Kidney epithelial cell (primary cell): ENCODE data around the gene RCC2. TPM values are rescaled to one million over a fixed set of nuclear protein-coding genes. Genes with fewer than 3 reads are reported as not detected.

Experiments used
- DNase-seq: peaks from one replicate; pipeline ENCODE4 v3.0.0-alpha.2; 2010; ENCODE audit warnings: low read depth
- H3K27me3 ChIP-seq: 2 replicates; pipeline ENCODE4 v1.6.0; 2011; ENCODE audit warnings: low read length; ENCODE audit not compliant: control insufficient read depth, insufficient read depth
- H3K36me3 ChIP-seq: 2 replicates; pipeline ENCODE4 v1.5.1; 2011; ENCODE audit warnings: low read length; ENCODE audit not compliant: control insufficient read depth, insufficient read depth
- H3K4me3 ChIP-seq: 2 replicates; pipeline ENCODE4 v1.5.1; 2011; ENCODE audit warnings: low read depth, mild to moderate bottlenecking, control low read depth, low read length
- total RNA-seq: library from RNA; depleted of rRNA; stranded (reverse); fragments of >200 nt; gene quantifications from 2 replicates; pipeline ENCODE4 v1.2.3, GENCODE V29; 2015
- TF ChIP-seq, protein P1 (sequence below): IDR thresholded peaks from 2 replicates; pipeline ENCODE4 v1.5.1; 2011; ENCODE audit warnings: mild to moderate bottlenecking, moderate library complexity, low read length, control low read depth, inconsistent platforms; ENCODE audit not compliant: insufficient read depth, poor library complexity, severe bottlenecking

RCC2 gene
- total RNA-seq, 1 donor from 2014 or later, result 80.8 TPM

DNA sequence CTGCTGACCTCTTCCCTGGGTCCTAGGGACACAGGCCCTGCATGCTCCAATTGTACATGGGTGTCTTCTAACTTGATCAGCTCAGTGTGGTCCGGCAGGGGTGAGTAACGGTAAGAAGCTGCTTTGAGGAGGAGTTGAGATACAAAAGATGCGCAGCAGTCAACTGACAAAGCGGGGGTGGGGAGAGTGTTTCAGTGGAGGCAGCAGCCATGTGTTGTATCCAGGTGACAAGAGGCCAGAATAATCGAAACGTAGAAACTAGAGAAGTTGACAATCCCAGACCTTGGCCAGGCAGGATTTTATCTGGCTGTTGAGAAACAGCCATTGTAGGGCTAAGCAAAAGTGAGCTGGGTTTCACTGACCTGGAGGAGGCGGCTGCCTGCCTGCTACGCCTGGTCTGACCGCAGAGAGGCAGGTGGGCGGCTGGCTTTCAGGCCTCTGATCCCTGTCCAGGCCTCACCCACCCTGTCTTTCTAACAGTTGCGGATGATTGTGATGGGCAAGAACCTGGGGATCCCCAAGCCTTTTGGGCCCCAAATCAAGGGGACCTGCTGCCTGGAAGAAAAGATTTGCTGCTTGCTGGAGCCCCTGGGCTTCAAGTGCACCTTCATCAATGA, 38.6 kb downstream of the RCC2 start:
- no peaks in the 10 kb centered on the region for H3K36me3 ChIP-seq
- TF ChIP-seq, protein P1, sequence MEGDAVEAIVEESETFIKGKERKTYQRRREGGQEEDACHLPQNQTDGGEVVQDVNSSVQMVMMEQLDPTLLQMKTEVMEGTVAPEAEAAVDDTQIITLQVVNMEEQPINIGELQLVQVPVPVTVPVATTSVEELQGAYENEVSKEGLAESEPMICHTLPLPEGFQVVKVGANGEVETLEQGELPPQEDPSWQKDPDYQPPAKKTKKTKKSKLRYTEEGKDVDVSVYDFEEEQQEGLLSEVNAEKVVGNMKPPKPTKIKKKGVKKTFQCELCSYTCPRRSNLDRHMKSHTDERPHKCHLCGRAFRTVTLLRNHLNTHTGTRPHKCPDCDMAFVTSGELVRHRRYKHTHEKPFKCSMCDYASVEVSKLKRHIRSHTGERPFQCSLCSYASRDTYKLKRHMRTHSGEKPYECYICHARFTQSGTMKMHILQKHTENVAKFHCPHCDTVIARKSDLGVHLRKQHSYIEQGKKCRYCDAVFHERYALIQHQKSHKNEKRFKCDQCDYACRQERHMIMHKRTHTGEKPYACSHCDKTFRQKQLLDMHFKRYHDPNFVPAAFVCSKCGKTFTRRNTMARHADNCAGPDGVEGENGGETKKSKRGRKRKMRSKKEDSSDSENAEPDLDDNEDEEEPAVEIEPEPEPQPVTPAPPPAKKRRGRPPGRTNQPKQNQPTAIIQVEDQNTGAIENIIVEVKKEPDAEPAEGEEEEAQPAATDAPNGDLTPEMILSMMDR, result no peak
- H3K27me3 ChIP-seq, result no peaks in the 10 kb centered on the region
- no peak overlapping the region for H3K4me3 ChIP-seq
- no peak for DNase-seq

DNA sequence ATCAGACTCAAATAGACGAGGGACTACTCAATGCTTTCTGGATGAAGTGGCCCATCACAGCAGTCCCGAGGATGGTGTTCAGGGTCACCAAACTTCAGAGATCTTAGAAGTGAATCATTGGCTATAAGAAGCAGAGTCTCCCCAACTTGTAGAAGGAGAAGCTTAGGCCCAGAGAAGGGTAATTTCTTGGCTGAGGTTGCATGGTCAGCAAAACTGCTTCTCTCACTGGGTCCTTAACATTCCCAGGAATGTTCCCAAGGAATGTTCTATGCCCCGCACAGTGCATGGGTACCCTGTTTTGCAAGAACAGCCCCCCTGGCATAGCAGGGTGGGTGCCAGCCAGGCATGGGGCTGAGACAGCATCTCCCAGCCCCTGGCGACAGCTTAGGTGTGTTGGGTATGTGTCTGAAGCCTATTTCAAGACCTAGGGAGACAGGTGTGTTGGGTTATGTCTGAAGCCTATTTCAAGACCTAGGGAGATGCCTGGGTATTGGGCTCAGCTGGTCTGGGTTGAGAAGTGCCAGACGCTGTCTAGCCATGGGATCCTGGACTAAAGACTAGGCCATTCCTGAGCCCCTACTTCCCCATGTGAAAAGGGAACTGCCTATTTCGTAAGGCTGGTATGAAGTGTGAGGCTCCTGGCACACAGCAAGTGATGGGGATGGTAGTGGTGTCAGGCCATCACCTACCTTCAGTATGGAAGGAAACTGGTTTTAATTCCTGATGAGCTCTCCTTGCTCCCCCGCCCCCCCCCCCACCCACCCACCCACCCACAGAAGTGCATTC, 41.4 kb downstream of the RCC2 start:
- TF ChIP-seq, protein P1, result no peak
- no peaks in the 10 kb centered on the region for H3K27me3 ChIP-seq
- H3K36me3 ChIP-seq, result no peaks in the 10 kb centered on the region
- H3K4me3 ChIP-seq, result no peak overlapping the region
- DNase-seq, result no peak

DNA sequence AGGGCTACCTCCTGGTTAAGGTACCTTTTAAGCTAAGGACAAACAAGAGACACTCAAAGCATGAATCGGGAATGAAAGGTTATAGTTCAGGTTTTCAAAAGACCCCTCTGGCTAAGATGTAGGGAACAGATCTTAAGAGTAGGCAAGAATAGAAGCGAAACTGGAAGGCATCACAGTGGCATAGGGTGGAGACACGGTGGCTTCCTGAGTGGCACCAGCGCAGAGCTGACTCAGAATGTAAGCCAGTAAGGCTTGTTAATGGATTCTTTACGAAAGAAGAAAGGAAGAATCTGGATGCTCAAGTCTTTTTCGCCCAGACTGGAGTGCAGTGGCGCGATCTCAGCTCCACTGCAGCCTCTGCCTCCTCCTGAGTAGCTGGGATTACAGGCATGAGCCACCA, 46.2 kb downstream of the RCC2 start:
- peaks cover 2% of the 10 kb centered on the region for H3K27me3 ChIP-seq
- no peaks in the 10 kb centered on the region for H3K36me3 ChIP-seq
- no peak overlapping the region for H3K4me3 ChIP-seq
- TF ChIP-seq, protein P1, result no peak
- DNase-seq, result no peak

DNA sequence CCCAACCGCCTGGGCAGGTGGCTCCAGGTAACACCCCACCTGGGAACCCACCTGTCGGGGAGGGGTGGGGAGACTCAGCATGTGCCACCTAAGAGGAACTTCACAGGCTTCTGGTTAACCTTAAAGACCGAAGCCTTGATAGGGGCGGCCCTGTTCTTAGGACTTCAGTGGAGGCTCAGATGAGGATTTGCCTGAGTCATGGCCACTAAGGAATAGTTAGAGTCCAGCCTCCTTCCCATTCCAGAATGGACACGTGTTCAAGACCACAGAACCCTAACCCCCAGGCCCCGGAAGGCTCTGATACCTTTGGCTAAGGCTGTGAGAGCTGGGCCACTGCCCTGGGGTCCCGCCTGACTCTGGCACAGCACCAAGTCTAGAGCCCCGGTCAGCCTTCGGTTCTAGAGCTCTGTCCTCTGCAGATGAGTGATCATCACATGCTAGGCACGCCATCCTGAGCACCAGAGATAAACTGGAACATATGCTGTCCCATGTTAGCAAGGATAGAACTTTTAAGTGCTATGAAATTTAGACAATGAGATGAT, 47.2 kb downstream of the RCC2 start:
- no peak overlapping the region for H3K4me3 ChIP-seq
- DNase-seq, result no peak
- TF ChIP-seq, protein P1, result no peak
- H3K27me3 ChIP-seq, result peaks cover 2% of the 10 kb centered on the region
- no peaks in the 10 kb centered on the region for H3K36me3 ChIP-seq

DNA sequence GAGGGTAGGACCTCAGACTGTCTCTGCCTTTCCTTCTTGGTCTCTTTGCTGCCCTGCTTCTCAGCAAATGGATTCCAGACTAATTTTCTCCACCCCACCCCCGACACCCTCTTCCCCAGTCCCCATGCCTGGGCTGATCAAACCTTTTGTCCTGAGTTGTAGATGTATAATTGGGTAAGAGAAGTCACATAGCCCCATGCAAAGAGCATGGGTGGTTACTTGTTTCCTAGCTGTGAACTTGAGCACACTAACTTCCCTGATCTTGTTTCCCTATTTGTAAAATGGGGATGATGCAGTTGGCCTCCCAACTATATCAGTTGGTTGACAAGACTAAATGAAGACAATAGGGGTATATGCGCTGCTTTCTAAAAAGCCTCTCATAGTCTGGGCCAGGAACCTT, 58.3 kb downstream of the RCC2 start:
- Histone ChIP-seq H3K27me3 (peaks cover 4% of the 10 kb centered on the region), H3K36me3 (no peaks in the 10 kb centered on the region), H3K4me3 (no peak overlapping the region)
- no peak for DNase-seq
- TF ChIP-seq, protein P1, result no peak
